T-helper 9 cell (primary cell): Measurements from ENCODE around the gene INO80E.
"Not testable (repeated sequence)": the region's sequence is repeated elsewhere in the genome, so short reads cannot be mapped to it uniquely, and the experiment has no call there.

Experiments used
- DNase-seq: peaks from one replicate; pipeline ENCODE4 v3.0.0-alpha.2; 2020

INO80E gene

DNA sequence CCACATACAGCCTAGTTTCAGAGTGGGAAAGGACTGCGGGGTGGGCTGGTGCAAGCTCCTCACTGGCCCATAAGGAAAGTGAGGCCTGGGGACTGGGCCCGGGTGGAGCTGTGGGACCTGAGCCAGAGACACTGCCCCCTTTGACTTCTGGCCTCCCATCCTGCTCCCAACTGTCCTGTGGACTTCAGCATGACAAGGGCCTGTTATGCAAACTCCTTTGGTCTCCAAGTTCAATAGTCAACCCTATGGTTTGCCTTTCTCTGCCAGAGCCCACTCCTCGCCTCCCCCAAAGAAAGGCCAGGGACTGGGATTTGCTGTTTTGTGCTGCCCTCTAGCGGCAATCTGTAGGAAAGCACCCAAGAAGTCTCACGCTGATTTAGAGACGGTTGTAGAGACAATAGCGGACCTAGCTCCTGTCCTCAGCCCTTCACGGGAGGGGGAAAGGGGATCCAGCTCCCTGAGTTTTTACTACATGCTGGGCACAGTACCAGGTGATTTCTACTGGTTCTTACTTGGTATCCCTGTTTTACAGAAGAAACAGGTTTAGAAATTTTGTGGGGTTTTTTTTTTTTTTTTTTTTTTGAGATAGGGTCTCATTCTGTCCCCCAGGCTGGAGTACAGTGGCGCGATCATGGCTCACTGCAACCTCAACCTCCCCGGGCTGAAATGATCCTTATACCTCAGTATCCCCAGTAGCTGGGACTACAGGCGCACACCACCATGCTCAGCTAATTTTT lies 36.2 kb downstream of the INO80E start:
- peak; percentile 49 for DNase-seq

DNA sequence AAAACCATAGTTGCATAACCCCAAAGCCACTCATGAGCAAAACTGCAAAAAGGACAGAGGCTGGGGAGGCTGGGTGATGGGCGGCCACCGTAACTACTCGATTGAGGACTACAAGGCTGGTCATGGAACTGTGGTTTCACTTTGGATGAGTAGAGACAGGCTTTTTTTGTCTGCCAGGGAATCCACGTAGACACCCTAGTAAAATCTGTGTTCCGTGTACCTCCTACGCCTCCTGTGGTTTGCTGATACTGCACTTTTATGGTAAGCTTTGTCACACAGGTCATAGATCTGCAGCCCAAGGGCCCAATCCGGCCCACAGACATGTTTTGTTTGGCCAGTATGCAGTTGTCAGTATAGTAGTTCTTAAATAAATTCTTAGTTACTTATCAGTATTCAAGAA lies 37.2 kb downstream of the INO80E start:
- no peak for DNase-seq

DNA sequence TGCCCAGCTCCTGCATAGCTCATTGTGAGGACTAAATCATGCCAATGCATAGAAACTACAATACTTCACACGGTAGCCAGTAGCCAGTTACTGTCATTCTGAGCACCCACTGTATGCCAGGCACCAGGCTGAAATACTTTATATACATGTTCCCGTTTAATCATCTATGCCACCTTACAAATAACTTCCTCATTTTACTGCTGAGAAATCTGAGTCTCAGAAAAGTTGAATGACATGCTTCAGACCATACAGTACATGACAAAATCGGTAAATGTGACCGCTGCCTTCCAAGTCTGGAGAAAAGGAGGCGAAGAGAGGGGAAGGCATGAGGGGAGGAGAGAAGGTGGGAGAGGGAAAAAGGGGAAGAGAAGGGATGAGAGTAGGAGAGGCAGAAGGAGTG lies 44.2 kb downstream of the INO80E start:
- DNase-seq, result no peak

DNA sequence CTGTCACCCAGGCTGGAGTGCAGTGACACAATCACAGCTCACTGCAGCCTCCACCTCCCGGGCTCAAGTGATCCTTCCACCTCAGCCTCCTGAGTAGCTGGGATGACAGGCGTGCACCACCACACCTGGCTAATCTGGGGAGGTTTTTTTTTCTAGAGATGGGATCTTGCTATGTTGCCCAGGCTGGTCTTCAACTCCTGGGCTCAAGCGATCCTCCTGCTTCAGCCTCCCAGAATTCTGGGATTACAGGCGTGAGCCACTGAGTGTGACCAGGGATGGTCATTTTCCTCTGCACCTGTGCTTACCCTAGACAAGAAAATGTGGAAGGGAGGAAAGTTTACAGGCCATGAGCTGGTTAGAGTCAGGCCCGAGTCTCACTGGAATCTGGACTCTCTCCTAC lies 44.6 kb downstream of the INO80E start:
- DNase-seq, result not testable (repeated sequence)

DNA sequence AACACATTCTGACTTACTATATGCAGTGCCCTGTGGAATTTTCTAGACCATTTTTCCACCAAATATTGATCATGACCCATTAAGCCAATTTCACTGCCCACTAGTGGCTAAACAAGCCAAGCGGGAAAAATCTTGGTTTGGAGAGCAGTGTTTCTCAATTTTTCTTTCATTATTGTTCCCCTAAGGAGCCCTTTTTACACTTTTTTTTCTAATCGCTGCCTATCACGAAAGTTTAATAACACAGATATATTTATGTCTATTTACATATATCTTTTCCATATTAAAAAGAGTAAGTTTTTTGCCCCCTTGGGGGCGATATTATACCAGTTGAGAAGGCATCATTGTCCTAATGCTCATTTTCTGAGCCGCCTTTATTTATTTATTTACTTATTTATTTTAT lies 45.8 kb downstream of the INO80E start:
- DNase-seq, result no peak

DNA sequence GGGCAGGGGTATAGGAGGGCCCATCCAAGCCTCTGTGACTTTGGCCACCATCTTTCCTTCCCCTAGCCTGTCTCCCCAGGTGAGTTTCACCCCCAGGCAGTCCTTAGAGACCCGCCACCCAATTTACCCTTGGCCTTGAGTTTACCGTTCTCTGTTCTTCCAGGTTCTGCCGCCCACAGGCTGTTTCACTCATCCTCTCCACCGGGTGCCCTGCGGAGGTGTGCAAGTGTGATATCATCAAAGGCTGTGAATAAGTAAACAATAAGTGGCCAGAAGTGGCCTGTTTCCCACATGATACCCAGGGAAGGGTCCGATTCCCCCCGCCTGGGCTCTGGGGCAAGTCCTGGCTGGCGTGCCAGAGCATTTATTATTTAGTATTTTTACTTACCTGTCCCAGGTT lies 50.1 kb downstream of the INO80E start:
- DNase-seq, result no peak

DNA sequence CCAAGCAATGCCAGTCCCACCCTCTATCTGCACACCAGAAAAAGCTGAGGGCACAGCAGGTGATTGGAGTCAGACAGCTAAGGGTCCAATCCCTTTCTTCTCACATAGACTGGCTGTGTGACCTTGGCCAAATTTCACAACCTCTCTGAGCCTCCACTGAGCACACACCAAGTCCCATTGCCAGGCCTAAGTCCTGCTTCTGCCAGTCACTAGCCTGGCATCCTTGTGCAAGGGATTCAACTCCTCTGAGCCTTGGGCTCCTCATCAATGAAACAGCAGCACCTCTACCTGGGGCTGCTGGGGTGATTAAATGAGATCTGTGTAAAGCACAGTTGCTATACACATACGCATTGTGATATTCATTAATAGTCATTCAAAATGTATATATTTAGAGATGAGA lies 50.5 kb downstream of the INO80E start:
- no peak for DNase-seq

DNA sequence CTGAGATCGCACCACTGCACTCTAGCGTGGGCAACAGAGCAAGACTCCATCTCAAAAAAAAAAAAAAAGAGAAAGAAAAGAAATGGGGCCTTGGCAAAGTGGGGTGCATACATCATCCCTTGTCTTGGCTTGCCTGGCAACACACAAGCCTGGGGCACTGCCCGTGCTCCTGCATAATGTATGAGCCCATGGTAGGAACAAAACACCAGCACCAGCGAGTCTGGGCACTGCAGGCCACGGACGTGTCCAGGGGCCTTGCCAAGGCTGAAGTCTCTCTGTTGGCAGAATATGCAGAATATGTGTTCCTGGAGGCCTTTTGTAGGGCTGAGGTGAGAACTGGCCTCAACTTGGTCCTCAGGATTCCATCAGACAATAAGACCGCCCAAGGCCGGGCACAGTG lies 53.8 kb downstream of the INO80E start:
- no peak for DNase-seq

DNA sequence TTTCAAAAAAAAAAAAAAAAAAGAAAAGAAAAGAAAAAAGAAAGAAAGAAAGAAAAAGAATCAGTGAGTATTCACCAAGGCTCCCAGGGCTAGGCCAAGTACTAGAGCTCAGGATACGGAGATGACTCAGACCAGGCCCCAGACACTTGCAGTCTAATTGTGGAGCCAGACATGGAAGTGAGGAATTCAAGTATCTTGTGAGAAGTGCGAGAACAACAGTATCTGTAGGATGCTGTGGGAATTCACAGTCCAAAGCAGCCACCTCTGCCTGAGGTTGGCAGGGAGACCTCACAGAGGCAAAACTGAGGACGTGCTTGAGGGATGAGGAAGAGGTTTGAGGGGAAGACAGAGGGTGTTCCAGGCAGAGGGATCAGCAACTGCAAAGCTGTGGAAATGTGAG lies 55.5 kb downstream of the INO80E start:
- DNase-seq, result no peak

DNA sequence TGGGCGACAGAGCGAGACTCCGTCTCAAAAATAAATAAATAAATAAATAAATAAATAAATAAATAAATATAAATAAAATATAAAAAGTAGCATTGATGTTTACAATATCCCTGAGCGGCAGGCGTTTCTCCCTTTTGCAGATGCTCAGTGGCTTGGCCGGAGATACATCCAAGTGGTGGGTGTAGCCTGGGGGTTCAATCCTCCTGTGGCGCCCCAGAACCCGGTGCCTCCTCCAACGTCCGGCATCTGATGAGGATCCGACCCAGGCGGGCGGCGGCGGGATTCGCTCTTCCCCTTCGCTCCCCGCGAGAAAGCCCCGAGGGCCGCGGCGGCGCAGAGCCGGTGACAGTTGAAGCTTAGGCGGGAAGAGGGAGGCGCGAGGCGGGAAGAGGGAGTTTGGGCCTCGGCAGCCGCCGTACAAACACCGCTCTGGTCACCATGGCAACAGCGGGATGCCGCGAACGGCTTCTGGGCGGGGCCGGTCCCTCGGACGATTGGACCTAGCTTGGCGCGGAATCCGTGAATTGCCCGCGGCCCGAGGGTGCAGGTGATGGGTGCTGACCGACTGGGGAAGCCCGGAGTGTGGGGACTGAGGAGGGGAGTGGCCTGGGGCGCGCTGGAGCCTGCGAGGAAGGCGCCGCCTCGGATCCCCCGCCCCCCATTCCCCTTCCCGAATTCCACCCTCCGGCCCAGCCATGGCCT lies 56.8 kb downstream of the INO80E start:
- DNase-seq, result peak; percentile 81

DNA sequence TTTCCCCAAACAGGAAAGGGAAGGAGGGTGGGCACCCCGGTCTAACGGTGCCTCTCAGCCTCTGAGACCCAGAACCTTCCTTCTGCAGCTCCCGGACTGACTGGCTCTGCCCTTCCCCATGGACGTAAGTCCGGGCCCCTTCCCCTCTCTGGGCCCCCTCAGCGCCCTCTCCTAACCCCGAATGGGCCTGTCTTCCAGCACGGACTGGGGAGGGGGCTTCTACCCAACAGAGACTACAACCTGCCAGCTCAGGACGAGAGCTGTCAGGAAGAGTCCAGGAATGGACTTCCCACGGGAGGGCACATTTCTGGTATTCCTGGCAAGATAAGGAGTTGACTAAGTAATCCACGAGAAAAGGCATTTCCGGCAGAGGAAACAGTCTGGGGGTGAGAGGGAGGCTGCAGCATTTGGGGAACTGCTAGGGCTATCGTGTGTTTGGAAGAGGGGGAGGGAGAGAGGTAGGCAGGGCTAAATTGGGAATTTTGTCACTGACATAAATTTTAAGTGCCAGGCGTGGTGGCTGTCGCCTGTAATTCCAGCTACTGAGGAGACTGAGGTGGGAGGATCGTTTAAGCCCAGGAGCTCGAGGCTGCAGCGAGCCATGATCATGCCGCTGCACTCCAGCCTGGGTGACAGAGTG lies 57.5 kb downstream of the INO80E start:
- DNase-seq, result no peak

DNA sequence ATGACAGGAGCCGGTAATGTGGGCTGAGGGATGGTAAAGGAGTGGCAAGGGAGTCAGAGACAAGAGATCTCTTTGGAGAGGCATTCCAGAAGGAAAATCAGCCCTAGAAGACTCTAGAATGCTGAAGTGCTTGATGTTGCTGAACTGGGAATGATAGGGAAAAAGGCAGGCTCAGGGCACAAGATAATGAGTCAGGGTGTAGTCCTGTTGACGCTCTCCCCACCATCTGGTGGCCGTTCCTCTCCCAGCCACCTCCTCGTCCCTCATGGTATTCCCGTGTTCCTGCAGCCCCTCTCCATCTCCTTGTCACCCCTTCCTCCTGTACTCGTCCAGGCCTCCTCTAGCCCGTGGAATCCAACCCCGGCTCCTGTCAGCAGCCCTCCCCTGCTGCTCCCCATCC lies 58.4 kb downstream of the INO80E start:
- no peak for DNase-seq

DNA sequence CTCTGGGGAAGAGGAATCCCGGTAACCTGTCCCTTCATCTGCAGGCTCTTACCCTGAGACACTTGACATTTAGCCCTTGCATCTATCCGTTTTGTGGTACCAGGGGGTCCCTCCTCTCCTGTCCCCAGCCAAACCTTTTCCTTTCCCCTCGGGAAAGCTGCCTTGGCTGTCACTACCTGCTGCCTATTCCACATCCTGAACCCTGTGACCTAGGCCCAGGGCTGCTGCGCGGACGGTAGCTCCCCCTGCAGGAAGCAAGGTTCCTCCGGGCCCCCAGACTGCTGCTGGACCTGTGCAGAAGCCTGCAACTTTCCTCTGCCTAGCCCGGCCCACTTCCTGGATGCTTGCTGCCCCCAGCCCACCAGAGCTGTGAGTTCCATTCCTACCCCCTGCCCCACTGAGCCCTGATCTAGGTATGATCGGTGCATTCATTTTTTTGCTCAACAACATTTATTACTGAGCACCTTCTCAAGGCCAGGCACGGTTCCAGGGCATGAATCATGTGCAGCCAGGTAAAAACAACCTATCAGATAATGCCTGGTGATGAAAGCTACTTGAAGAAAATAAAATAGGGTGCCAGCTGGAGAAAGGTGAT lies 59.0 kb downstream of the INO80E start:
- DNase-seq, result peak; percentile 30
